A549 treated with RU486 at 1 μM for 4 hours (cell line): ENCODE measurements around the gene FAT2. TPM values are rescaled to one million over a fixed set of nuclear protein-coding genes. Genes with fewer than 3 reads are reported as not detected.

ENCODE experiments used
- total RNA-seq: library from RNA; stranded (reverse); fragments of 200-300 nt; extraction: Qiagen RNA extraction; gene quantifications from 5 replicates; pipeline ENCODE4 v1.2.3, GENCODE V29; 2022; ENCODE audit warnings: low read depth

The FAT2 gene, protein sequence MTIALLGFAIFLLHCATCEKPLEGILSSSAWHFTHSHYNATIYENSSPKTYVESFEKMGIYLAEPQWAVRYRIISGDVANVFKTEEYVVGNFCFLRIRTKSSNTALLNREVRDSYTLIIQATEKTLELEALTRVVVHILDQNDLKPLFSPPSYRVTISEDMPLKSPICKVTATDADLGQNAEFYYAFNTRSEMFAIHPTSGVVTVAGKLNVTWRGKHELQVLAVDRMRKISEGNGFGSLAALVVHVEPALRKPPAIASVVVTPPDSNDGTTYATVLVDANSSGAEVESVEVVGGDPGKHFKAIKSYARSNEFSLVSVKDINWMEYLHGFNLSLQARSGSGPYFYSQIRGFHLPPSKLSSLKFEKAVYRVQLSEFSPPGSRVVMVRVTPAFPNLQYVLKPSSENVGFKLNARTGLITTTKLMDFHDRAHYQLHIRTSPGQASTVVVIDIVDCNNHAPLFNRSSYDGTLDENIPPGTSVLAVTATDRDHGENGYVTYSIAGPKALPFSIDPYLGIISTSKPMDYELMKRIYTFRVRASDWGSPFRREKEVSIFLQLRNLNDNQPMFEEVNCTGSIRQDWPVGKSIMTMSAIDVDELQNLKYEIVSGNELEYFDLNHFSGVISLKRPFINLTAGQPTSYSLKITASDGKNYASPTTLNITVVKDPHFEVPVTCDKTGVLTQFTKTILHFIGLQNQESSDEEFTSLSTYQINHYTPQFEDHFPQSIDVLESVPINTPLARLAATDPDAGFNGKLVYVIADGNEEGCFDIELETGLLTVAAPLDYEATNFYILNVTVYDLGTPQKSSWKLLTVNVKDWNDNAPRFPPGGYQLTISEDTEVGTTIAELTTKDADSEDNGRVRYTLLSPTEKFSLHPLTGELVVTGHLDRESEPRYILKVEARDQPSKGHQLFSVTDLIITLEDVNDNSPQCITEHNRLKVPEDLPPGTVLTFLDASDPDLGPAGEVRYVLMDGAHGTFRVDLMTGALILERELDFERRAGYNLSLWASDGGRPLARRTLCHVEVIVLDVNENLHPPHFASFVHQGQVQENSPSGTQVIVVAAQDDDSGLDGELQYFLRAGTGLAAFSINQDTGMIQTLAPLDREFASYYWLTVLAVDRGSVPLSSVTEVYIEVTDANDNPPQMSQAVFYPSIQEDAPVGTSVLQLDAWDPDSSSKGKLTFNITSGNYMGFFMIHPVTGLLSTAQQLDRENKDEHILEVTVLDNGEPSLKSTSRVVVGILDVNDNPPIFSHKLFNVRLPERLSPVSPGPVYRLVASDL (N-terminal part only)
- total RNA-seq = 0.01 to 0.02 TPM in 2 of 5 replicates, not detected in the others

DNA sequence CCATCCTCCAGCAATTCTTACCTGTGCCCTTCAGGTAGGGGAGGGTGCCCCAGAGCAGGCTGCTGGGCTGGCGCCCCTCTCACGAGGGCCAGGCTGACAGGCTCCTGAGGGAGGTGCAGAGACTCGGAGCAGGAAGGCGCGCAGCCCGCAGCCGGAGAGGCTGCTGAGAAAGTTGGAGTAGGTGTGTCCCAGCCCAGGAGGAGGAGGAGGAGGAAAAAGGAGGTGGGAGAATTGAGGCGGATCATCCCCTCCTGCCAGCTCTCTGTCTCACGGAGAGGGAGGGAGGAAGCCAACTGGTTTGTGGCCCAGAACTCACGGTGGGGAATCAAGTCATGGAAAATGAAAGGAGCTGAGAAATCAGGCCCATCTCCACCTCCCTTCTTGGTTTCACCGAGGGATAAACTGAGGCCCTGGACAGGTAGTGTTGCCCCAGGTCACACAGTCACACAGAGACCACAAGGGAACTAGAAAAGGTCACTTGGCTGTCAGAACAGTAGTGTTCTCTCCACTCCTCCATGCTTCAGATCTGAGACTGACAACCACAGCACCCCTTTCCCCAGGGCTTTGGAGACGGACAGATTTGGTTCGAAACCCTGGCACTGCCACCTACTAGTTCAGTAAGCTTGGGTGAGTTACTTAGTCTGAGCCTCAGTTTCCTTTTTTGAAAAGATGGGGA is at the start of gene FAT2:
TSS of gene FAT2 (minus strand) at position 188 of the 676 bp plus-strand sequence. CDS start 22,400 bp downstream, outside the sequence.

Other genes with a start within 250 kb of the FAT2 start
- gene SLC36A2, start 243.8 kb downstream of the FAT2 start, total RNA-seq = not detected in 5 replicates
- gene SLC36A1, start 143.7 kb downstream of the FAT2 start, total RNA-seq = 8.5 to 10.7 TPM (median 9.9 TPM) in 5 replicates
- gene SPARC, start 95.6 kb upstream of the FAT2 start, total RNA-seq = 14.8 to 26.1 TPM (median 22.3 TPM) in 5 replicates
- gene ATOX1, start 167.3 kb upstream of the FAT2 start, total RNA-seq = 188 to 219 TPM (median 199 TPM) in 5 replicates
- gene G3BP1, start 180.6 kb upstream of the FAT2 start, total RNA-seq = 138 to 194 TPM (median 150 TPM) in 5 replicates